ENCODE data around the gene TIAM2.

TIAM2 gene

DNA sequence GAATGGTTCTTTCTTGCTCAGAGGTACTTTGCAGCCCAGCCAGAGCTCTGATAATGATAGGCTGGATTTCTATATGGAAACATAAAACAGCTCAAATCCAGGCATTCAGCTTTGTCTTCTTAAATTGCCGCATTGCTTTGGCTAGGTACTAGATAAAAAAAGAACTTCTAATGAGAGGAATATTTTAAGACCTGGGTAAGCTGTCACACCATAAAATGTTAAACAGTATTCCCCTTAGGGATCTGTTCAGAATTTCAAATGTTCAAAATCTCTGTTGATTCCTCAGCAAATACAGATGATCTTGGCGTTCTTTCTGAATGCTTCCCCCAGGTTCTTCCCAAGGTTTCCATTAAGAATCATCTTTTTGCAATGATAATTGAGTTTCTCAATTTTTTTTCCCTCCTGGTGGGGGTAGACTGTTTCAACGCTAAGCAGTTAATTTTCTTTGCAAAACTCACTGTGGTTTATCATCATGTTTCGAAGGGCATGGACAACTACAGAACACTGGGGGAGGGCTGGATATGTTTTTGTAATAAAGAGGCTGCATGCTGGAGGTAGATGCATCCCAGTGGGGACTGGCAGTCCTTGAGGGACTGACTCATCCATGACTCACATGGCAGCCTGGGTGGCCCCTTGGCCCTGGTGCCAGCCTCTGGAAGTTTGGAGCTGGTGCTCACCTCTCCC is 31.0 kb downstream of the TIAM2 start:
- no peak for DNase-seq

DNA sequence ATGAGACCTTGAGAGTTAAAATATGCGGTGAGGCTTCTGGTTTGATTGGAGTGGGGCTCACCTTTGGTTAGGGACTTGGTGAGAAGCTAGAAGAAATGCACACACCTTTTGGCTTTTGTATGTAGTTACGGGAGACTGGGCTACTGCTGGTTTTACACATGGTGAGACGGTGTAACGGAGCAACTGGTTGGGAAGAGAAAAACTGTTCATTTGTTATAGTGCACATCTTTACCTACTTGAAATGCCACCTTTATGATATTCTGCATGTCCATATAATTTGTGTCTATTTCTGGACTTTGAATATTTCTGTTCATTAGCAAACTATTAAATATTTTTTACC is 31.6 kb downstream of the TIAM2 start:
- no peak for DNase-seq

DNA sequence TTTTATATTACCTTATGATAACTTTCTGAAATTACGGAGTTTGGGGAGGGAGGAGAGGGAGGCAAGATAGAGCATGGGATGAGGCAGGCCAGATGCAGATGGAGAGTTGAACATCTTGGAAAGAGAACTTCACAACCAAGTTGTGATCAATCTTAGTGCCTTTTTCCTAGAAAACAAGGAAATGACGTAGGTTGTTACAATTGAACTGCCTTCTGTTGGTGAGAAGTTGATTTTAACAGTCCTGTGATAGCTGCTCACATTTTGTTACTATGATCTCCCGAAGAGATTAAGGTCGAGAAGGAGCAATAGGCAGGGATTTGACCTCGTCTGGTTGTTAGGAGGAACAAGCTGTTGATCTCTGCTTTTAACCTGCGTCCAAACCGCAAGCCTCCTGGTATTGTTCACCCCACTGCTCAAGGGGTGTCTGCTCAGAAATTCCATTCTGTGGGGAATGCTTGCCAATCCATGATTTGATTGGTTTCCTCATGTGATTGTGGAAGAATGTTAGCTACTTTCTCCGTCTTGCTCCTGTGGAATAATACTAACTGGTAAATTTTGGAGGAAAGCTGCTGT is 35.1 kb downstream of the TIAM2 start:
- DNase-seq = no peak

DNA sequence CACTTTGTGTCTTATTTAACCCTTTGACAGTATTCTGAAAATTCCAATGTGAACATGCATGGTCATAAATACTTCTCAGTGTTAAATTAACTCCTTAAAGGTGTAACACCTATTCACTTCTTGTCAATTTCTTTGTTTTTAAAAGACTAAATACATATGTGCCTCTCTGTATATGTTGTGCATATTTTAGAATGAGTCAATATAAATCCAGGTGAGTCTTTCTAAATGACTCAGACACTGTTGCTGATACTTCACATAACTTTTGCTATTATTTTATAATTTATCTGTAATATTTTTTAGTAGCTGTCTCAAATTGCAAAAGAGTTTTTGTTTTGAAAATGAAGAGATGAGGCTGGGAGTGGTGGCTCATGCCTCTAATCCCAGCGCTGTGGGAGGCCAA is 36.0 kb downstream of the TIAM2 start:
- no peak for DNase-seq

DNA sequence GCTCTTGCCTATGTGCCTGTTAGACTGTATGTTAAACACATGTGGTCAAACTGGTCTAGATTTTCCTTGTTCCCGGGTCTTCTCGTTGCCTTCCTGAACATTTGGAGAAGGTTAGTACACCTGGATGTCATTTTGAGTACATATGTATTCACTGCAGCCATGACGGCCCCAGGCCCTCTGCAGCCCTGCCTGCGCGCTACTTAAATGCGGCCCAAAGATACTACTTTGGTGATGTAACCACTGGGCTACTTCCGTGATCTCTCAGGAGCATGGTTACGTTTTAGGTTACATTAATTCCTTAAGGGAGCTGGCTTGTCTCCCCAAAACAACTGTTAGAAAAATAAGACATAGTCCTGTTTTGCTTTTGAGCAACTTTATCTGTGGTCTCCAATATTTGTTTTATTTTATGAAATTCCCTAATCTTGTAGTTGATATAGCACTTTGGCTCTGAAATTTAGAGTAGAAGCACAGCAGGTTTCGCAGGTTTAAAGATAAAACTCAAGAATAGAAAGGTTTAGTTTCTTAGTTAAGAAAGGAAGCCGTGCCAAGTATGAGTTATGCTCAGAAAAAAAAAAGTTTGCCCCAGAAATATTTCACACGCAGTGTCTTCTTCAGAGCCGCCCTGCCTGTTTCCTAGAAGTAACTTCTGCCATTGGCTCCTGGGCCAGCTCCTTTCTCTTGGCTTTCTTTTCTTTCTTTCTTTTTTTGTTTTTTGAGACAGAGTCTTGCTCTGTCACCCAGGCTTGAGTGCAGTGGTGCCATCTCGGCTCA is 38.1 kb downstream of the TIAM2 start:
- DNase-seq = no peak

DNA sequence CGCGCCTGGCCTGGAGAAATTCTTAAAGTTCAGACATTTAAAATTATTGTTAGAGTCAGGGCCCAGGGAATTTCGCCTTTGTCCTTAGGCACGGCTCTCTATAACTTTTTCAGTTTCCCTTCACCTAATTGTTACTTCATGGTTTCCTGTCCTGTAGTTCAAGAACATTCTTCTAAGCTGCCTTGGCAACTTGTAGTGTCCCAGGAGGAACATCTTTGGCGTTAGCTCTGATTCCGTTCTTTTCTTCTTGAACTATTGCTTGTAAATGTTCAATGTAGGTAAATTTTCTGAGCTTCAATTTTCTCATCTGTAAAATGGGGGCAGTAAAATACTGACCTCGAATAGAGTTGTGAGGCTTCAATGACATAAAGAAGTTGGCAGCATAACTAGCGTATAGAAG is 41.8 kb downstream of the TIAM2 start:
- DNase-seq = no peak

DNA sequence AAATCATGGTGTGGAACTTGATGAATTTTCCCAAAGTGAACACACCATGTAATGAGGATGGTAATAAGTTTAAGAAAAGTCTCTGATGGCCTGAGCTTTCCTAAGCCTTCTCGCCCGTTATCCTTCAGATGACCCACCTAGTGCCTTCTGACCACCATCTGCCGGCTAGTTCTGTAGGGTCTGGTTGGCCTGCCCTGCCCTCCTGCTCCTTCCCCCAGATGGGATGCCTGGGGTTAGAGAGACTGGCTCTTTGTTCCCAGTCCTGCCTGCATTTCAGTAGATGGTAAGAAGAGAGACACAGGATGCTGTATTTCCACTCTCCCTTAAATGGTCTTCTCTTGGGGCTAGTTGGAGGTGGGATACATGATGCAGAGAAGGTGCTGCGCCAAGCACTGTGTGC is 43.0 kb downstream of the TIAM2 start:
- no peak for DNase-seq

DNA sequence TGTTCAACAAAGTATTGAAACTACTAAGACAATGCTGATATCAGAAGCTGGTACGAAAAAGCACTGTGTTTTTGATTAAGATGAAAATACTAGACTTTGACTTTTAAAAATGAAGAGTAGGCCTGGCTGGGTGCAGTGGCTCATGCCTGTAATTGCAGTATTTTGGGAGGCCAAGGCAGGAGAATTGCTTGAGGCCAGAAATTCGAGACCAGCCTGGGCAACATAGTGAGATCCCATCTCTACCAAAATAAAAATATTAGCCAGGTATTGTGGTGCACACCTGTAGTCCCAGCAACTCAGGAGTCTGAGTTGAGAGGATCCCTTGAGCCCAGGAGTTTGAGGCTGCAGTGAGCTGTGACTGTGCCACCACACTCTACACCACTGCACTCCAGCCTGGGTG is 43.4 kb downstream of the TIAM2 start:
- no peak for DNase-seq

DNA sequence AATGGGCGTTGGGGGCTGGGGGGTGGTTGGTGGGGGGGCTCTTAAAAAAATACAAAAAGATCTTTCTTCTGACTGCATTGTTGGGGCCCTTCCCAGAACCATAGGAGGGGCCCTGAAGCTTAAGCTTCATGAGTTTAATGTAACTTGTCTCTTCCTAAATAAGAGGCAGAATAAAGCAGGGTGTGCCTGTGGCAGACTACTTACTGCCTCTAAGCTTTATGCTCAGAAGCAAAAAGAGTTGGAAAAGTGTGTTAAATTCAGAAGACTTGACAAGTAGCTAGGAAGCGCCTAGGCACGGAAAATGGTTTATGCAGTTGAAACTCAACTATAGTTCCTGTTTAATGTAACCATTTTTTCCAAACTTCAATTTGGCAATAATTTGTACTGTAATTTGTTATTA is 44.5 kb downstream of the TIAM2 start:
- no peak for DNase-seq

DNA sequence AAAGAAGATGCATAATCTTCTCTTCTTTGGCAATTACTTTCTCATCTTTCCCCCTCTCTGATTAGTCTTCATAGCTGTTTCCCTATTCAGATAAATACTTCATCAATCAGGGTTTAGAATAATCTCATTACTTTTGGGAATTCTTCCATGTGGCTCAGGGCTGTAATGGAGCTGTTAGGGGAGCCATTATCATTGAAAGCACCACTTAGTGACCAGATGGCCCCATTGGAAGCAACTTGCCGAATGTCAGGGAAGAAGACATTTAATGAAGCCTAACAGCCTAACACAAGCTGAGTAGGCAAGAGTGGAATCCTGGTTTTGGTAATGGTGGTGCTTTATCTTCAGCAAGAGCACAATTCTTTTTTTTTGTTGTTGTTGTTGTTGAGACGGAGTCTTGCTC is 45.0 kb downstream of the TIAM2 start:
- DNase-seq = no peak

DNA sequence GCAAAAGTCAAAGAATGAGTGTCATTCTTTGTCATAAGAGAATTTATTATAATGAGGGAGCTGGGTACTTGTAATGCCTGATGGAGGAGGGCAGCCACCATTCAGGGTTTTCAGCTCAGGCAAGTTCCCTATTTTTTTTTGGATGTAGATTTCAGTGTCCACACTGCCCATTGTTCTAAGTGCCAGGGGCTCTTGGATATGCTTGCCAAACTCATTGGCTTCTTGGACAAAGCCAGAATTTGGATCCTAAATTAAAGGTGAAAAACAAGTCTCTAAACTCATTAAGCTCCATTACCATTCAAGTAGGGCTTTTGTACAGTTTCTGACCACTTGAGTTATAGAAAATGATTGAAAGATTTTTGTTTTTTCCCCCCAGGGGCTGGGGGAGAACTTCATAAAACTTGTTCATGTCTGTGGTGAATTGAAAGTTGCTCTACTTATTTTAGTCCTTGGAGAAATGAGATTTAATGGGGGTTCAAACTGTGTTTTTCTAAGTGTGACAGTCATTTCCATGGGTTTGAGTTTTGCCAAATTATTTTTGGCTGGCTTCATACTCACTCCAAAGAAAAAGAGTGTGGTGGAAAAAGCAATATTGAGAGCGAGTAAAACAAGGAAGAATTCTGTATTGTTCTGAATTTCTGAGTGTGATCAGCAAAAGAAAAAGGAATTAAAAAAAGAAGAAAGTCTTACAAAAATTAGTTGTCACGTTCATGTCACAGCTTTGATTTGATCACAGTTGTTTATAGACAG is 46.0 kb downstream of the TIAM2 start:
- DNase-seq = no peak

DNA sequence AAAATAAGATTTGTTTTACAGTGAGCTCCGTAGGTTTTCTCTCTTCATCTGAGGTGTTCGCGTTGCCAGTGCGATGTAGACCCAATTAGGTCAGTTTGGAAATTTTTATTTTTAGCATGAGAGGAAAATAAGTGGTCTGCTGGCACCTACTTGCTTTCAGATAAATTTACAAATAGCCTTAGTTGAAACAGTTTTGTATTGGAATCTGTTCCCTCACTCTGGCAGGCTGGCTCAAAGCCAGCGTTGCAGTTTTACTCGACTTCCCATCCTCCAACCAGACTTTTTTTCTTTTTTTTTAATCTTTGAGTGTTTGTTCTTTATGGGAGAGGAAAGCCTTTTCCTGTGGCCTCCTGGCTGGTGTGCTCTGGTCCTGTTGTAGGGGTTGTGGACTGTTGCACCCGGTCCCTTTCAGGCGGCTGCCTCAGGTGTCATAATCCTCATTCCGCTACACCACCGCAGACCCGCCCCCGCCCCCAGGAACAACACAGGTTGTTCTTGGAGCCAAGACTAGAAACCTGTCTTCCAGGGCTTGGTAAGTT is 46.7 kb downstream of the TIAM2 start:
- no peak for DNase-seq

DNA sequence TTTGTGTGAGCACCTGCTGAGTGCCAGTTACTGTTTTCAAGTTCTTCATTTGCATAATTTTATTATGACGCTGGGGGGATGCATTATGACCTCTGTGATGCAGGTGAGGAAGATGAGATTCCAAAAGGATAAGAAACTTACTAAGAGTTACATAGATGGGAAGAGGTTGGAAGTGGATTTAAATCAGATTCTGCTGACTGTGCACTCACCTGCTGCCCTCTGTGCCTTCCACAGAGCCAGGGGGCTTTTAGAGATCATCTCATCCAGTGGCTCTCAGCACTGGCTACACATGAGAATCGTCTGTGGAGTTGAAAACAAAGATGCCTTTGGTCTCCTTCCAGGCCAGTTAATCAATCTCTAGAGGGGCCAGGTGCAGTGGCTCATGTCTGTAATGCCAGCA is 47.9 kb downstream of the TIAM2 start:
- no peak for DNase-seq

DNA sequence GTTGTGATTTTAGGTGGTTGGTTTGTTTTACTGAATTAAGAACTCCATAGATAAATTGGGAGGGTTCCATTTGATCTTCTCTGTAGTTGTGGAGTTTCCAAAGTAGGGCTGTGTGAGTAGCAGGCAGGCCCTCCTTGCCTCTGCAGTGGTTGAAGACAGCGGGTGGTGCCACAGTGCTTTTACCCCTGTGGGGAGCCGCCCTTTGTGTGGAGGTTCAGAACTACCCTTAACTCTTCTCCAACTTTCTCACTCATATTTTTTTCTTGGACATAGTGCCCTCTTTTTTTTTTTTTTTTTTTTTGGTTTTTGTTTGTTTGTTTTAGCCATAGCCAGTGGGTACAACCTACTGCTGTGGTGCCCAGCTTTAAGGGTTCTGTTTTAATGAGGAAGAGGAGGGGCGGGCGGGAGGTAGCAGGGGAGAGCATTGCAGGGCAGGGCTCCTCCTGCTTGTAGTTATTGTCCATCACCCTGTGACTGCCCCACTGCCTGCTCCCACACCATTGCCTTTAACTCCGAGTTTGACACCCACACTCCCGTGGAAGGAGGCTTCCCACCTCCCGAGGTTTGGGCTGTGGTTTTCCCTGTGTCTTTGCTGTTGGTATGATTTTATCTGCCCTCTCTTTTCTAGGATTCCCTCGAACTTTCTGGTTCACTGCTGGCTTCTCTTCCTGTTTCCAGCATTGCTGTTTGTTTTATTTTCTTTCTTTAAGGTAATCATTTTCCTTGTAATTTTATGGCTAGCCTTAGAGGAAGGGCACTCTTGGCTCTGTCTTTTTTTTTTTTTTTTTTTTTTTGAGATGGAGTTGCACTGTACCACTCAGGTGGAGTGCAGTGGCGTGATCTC is 50.7 kb downstream of the TIAM2 start:
- DNase-seq = no peak

DNA sequence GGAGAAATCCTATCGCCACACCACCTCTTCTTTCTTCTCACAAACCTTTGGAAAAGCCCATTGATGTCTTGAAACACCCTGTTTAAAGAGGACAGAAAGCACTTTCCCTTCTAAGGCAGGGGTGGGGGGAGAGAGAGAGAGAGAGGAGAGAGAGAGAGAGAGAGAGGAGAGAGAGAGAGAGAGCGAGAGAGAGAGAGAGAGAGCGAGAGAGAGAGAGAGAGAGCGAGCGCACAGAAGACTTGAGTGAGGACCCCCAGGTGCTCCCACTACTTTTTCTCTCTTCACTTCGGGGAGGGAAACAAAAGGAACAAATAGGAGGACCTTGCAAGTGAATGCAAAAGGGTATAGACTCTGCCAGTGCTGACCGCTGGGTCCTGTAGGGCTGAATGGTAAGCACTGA is 52.4 kb downstream of the TIAM2 start:
- DNase-seq = no peak

DNA sequence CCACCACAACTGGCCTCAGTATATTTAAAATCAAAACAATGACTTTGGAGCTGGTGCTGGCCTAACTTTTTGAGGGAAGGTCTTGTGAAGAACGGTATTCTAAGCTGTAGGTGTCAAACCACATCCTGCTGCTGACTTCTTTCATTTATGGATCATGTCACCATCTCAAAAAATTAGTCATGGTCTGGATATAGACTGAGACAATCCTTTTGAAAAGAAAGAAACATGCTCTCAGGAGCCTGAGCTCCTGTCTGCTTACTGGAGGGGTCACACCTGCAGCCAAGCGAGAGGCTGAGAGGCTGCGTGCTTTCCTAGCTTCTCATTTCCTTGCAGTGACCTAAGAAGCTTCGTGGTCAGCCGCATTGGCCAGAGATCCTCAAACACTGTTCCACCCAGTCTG is 55.2 kb downstream of the TIAM2 start:
- no peak for DNase-seq

DNA sequence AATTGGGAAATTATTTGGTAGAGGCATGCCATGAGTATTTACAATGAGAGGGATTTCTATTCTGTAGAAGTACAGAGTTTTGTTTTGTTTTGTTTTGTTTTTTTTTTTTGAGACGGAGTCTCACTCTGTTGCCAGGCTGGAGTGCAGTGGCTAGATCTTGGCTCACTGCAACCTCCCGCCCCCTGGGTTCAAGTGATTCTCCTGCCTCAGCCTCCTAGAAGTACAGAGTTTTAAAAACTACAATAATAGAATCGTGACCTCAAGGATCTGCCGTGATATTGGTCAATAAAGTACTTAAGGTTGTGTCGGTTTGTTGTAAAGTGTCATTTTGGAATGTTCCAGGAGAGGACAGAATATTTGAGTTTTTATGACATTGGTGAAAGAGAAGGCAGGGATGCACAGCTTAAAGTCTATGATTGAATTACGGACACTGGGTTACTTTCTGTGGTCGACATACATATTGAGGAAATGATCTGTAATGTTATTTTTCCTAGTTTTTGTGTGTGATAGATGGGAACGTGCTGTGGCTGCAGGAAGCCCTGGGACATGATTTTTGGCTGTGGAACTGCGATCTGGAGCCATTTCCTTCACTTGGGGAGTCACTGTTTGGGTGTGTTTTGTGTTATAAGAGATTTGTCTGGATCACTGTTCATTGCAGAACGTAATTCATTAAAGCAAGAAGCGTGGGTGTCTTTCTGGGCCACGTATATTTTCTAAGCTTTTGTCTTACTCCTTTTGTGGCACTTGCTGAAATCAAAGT is 59.6 kb downstream of the TIAM2 start:
- DNase-seq = no peak

DNA sequence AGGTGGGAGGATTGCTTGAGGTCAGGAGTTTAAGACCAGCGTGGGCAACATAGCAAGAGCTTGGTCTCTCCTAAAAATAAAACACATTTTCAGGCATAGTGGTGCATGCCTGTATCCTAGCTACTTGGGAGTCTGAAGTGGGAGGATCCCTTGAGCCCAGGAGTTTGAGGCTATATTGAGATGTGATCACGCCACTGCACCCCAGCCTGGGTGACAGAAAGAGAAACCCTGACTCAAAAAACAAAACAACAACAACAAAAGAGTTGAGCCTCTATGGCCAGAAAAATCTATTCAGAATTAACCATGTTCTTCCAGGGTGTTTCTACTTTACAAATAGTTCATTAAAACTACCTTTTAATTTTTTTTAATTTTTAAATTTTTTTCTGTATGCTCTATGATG is 60.6 kb downstream of the TIAM2 start:
- DNase-seq = no peak

DNA sequence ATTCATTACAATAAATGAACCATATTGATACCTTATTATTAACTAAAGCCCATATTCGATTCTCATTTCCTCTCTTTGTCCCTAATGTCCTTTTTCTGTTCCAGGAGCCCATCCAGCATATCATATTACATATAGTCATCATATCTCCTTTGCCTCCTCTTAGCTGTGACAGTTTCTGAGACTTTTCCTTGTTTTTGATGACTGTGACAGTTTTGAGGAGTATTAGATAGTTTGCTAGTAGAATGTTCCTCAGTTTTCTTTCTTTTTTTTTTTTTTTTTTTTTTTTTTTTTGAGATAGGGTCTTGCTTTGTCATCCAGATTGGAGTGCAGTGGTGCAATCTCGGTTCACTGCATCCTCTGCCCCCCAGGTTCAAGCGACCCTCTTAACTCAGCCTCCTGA is 61.6 kb downstream of the TIAM2 start:
- DNase-seq = no peak

DNA sequence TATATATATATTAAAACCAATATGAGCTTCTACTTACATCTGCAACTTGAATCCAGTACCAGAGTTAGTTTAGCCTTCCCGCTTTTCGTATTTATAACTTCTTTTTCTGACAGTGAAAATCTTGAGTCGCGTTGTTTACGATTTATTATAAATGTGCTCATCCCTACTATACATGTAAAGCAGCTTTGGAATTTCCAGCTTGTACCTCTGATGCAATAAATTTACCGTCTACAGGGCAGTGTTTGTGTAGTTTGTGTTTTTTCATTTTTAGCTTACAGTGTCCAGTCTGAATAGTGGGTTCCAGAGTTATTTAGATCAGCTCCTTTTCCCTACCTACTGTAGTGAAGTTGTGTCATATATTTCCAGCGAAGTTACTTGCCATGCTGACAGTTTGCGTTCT is 66.3 kb downstream of the TIAM2 start:
- no peak for DNase-seq

DNA sequence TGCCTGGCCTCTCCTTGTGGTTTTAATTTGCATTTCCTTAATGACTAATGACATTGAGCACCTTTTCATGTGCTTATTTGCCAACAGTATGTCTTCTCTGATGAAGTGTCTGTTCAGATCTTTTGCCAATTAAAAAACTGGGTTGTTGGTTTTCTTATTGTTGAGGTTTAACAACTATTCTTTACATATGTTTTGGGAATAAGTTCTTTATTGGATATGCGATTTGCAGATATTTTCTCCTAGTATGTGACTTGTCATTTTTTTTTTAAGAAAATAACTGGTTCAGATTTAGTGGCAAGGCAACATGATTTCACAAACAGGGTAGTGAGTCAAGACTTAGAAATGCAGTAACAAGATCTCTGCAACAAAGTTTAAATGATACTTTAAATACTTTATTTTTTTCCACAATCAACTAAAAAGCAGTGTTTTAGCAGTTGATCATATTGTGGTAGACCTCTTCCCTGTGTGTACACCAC is 67.8 kb downstream of the TIAM2 start:
- no peak for DNase-seq

DNA sequence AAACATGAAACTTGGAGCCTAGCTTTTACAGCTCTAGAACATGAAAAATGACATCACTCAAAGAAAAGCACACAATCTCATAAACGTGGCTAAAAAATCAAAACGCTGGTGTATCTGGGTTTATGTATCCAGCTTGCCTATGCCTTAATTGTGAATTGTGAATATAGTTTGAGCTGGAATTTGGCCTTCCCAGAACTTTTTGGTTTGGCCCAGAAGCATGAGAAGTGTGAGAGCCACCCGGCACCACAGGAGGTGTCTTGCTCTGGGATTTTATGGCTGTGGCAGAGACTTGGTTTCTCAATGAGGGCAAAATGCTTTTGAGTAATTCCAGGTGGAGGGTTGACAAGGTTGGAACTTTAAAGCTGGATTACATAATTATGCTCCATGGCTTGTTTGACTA is 69.2 kb downstream of the TIAM2 start:
- no peak for DNase-seq

Data from NCI-H774 (cell line).